Pancreas (tissue), 10 donors: Measurements from ENCODE around the gene IL17REL. TPM values are rescaled to one million over a fixed set of nuclear protein-coding genes. Genes with fewer than 3 reads are reported as not detected.

Source experiments
- ATAC-seq, 4 donors: fragments of 200-7000 bp; cut with Tn5 transposase; one replicate each; pipeline versions ENCODE4 v1.8.0 to v1.9.1; 2020; ENCODE audit warnings: mild to moderate bottlenecking in 4 of 4, moderate library complexity in 4 of 4
- DNase-seq, 6 donors: peaks; one replicate each; pipeline ENCODE4 v3.0.0-alpha.2; 2020
- FAIRE-seq: peaks from 2 replicates; lab custom pipeline; 2012; peaks lifted over from hg19 to GRCh38; lab: Jason Lieb, UNC
- H3K27ac ChIP-seq, 4 donors: fragments of 200-600 bp; sonication (generic); 1 replicate in 3 of 4; 2 replicates in 1 of 4; pipeline versions ENCODE4 v1.5.0 to v1.8.0; 2020
- H3K27me3 ChIP-seq, 4 donors: fragments of 200-600 bp; one replicate each; pipeline ENCODE4 v1.8.0; 2021
- H3K36me3 ChIP-seq, 3 donors: fragments of 200-600 bp; sonication (generic) in 1 of 3; one replicate each; pipeline versions ENCODE4 v1.5.0 to v1.8.0; 2020 to 2021
- H3K4me1 ChIP-seq, 3 donors: fragments of 200-600 bp; one replicate each; pipeline ENCODE4 v1.8.0; 2021
- H3K4me3 ChIP-seq, 4 donors: fragments of 200-600 bp; sonication (generic) in 2 of 4; one replicate each; pipeline versions ENCODE4 v1.5.0 to v1.8.0; 2020 to 2021
- H3K9me3 ChIP-seq, 4 donors: fragments of 200-600 bp; one replicate each; pipeline ENCODE4 v1.8.0; 2021
- CTCF ChIP-seq, 4 donors: fragments of 200-600 bp; sonication (generic) in 3 of 4; IDR thresholded peaks; one replicate each; pipeline versions ENCODE4 v1.5.0 to v1.8.0; 2021; ENCODE audit warnings: antibody characterized with exemption in 4 of 4
- WGBS, 2 donors: extraction: QIAGEN DNeasy Blood & Tissue Kit; methylation state at CpG; one replicate each; pipeline ENCODE4 v1.1.7; 2013; 5-methylcytosine and 5-hydroxymethylcytosine counted together
- intact Hi-C, 3 donors: fragments of 100-400 bp; cut with DNase I; formaldehyde crosslinking; loops; one replicate each; pipeline versions ENCODE4 v1.11.1 to v1.14.2; 2022
- polyA plus RNA-seq, 2 donors: library from polyadenylated mRNA; stranded (reverse); fragments of 200-250 nt; gene quantifications; one replicate each; pipeline ENCODE4 v1.2.3, GENCODE V29; 2013
- total RNA-seq, 6 donors: library from RNA; stranded (reverse); fragmentation: NEBNext Ultra II Directional in 4 of 6; extraction: Animal tissue kit (Norgen Biotek cat#: 25700) in 4 of 6; gene quantifications; one replicate each; pipeline versions ENCODE4 v1.2.1 to v1.2.4, GENCODE V29; 2021 to 2023
- donor health status: healthy with polysubstance abuse.
- donor health status: DM: no; HTN: no; CAD: no; lungs with moderate emphysema.
- donor health status: DM: no; HTN: no; CAD: no.
- donor health status: control.
- donor health status: control.
- donor health status: Bipolar disorder and iron deficiency.
- donor health status: DM: yes; HTN: yes; CAD: no.
- donor health status: DM: no; HTN: no; CAD: no.
- donor health status: DM: no; HTN: no; CAD: no.
- donor health status: DM: yes; HTN: yes; CAD: no.

The IL17REL gene
- total and polyA plus RNA-seq, 8 donors, result not detected

- no peaks in the 10 kb centered on the region for H3K9me3 ChIP-seq
- no peaks in the 10 kb centered on the region for H3K27me3 ChIP-seq
- ATAC-seq (no peak), FAIRE-seq (no peak), DNase-seq (peak in 1 of 6 donors; percentile 36)
- H3K36me3 ChIP-seq, result no peaks in the 10 kb centered on the region
- H3K4me1 ChIP-seq, result no peaks in the 10 kb centered on the region
- intact Hi-C loops, result loop anchor here in 2 of 3 donors (10.0 kb wide), 2 partner anchors 110 to 270 kb away; no protein-coding TSS in a partner anchor
- TF ChIP-seq CTCF (IDR thresholded peaks at IDR 0.05), result no peak
- no peak overlapping the region for H3K27ac ChIP-seq
- H3K4me3 ChIP-seq, result no peak overlapping the region
- WGBS, 2 donors, result 64 to 73% methylated on average over 43 of the region's 43 CpGs
Measured at GRCh38 chr22:50034126-50035081, 21.8 kb upstream of the IL17REL start.

- H3K4me3 ChIP-seq, result no peak overlapping the region
- peak in 1 of 6 donors; percentile 44 for DNase-seq
- intact Hi-C loops, result loop anchor here in 2 of 3 donors (10.0 kb wide), 2 partner anchors 108 to 268 kb away; no protein-coding TSS in a partner anchor
- no peaks in the 10 kb centered on the region for H3K27me3 ChIP-seq
- no peaks in the 10 kb centered on the region for H3K4me1 ChIP-seq
- no peaks in the 10 kb centered on the region for H3K36me3 ChIP-seq
- no peak for TF ChIP-seq CTCF (IDR thresholded peaks at IDR 0.05)
- no peak for FAIRE-seq
- 73 to 85% methylated on average over 23 of the region's 23 CpGs for WGBS, 2 donors
- H3K27ac ChIP-seq, result no peak overlapping the region
- H3K9me3 ChIP-seq, result no peaks in the 10 kb centered on the region
- ATAC-seq, result no peak
Measured at GRCh38 chr22:50032941-50033601, 20.5 kb upstream of the IL17REL start.

GRCh38 chr22:50032109-50032871 is 19.7 kb upstream of the IL17REL start:
- peak in 1 of 6 donors; percentile 52 for DNase-seq
- no peak for FAIRE-seq
- Histone ChIP-seq H3K27ac (no peak overlapping the region), H3K27me3 (no peaks in the 10 kb centered on the region), H3K4me3 (no peak overlapping the region), H3K36me3 (no peaks in the 10 kb centered on the region), H3K4me1 (no peaks in the 10 kb centered on the region), H3K9me3 (no peaks in the 10 kb centered on the region)
- WGBS, 2 donors, result 66 to 79% methylated on average over 24 of the region's 24 CpGs
- intact Hi-C loops, result loop anchor here in 2 of 3 donors (10.0 kb wide), 2 partner anchors 107 to 267 kb away; no protein-coding TSS in a partner anchor
- no peak for TF ChIP-seq CTCF (IDR thresholded peaks at IDR 0.05)
- ATAC-seq, result no peak

GRCh38 chr22:50031189-50032091 is 18.9 kb upstream of the IL17REL start:
- no peak for ATAC-seq
- no peak overlapping the region for H3K27ac ChIP-seq
- FAIRE-seq, result no peak
- no peaks in the 10 kb centered on the region for H3K9me3 ChIP-seq
- TF ChIP-seq CTCF (IDR thresholded peaks at IDR 0.05), result no peak
- no peak overlapping the region for H3K4me3 ChIP-seq
- no peaks in the 10 kb centered on the region for H3K27me3 ChIP-seq
- intact Hi-C loops, result loop anchor here (2.0 to 10.0 kb wide), 3 partner anchors 103 to 267 kb away; no protein-coding TSS in a partner anchor
- H3K4me1 ChIP-seq, result no peaks in the 10 kb centered on the region
- H3K36me3 ChIP-seq, result no peaks in the 10 kb centered on the region
- peak in 2 of 6 donors; percentile 57 to 78 for DNase-seq
- 74 to 88% methylated on average over 49 of the region's 49 CpGs for WGBS, 2 donors
